ENCODE measurements around the gene FOXB2. TPM values are rescaled to one million over a fixed set of nuclear protein-coding genes. Genes with fewer than 3 reads are reported as not detected.

Gene FOXB2
- total and polyA plus RNA-seq, 2 of the 8 experiments (the other 6 are each of a cell fraction or from before 2014, with no cell fraction given): 0.15 to 0.22 TPM

- peaks cover 81 to 99% (median 98%) of the 10 kb centered on the region in 4 experiments for H3K27me3 ChIP-seq (replicated peaks in 1 of 4; ENCODE audit: control insufficient read depth in 3 of 4, extremely low read depth in 1 of 4, insufficient read depth in 3 of 4, low read length in 3 of 4)
- H2BK15ac ChIP-seq (ENCODE audit: low read length): no peak overlapping the region
- H3K27ac ChIP-seq (ENCODE audit: low read depth, low read length): no peak overlapping the region
- ChIA-PET POLR2A (ENCODE audit: partially characterized antibody) (interaction anchor here (1.0 kb wide), 2 partner anchors 54 to 158 kb away, joined by 3 to 4 read pairs; partner anchors contain the start of gene VPS13A), CTCF (ENCODE audit: partially characterized antibody) (interaction anchor here (1.0 to 1.5 kb wide), 5 partner anchors 8 to 197 kb away, joined by 3 to 10 read pairs (median 3); no protein-coding TSS in a partner anchor)
- H2BK120ac ChIP-seq (replicated peaks; ENCODE audit: low read depth, low read length): peak overlapping the region; percentile 37
- H3K4me3 ChIP-seq (ENCODE audit: extremely low read depth in 1 of 4, insufficient read depth in 2 of 4, low read depth in 3 of 4, low read length in 4 of 4): peak overlapping the region; percentile 33 to 65 (median 56)
- H3K23ac ChIP-seq (ENCODE audit: insufficient read length): no peak overlapping the region
- no peak overlapping the region for H3K56ac ChIP-seq (replicated peaks; ENCODE audit: insufficient read length, low read depth, low read length)
- no peak overlapping the region for H3K18ac ChIP-seq (ENCODE audit: extremely low read depth, low read length)
- H3K79me1 ChIP-seq (ENCODE audit: low read depth, low read length): no peaks in the 10 kb centered on the region
- peak; percentile 30 for TF ChIP-seq ASH2L (IDR thresholded peaks at IDR 0.05; ENCODE audit: low read length)
- no peak for TF ChIP-seq SAP30 (IDR thresholded peaks at IDR 0.05; ENCODE audit: insufficient read depth, insufficient replicate concordance, low read length)
- peak overlapping the region; percentile 69 for H4K91ac ChIP-seq (replicated peaks; ENCODE audit: insufficient read length, low read length)
- H3K36me3 ChIP-seq (ENCODE audit: control insufficient read depth in 2 of 4, insufficient read depth in 4 of 4, low read length in 3 of 4): peaks cover 0 to 9% (median 0%) of the 10 kb centered on the region in 4 experiments; a peak in 1 of 8 replicates
- H3K4me1 ChIP-seq (replicated peaks in 1 of 4; ENCODE audit: control insufficient read depth in 3 of 4, insufficient read depth in 4 of 4, low read length in 3 of 4): peaks cover 16 to 56% (median 36%) of the 10 kb centered on the region in 4 experiments
- no peak overlapping the region for H2AK5ac ChIP-seq (ENCODE audit: low read depth, low read length)
- no peak overlapping the region for H4K5ac ChIP-seq (ENCODE audit: insufficient read length, low read depth, low read length)
- H2BK20ac ChIP-seq (ENCODE audit: low read length): peak overlapping the region; percentile 98; the same call in 1 of the 2 replicates
- DNase-seq (ENCODE audit: low read depth in 1 of 2, low spot score in 2 of 2) (peak in 1 of 2 experiments; percentile 81), FAIRE-seq (no peak)
- H3K79me2 ChIP-seq (ENCODE audit: control insufficient read depth in 1 of 2, insufficient read depth in 2 of 2, low read length in 2 of 2): no peaks in the 10 kb centered on the region
- H2BK12ac ChIP-seq (ENCODE audit: low read depth, low read length): 0 out of 2 replicates have a peak overlapping the region, but pooled peaks have one; percentile 87
- peak overlapping the region; percentile 52; the same call in 1 of the 2 replicates for H2BK5ac ChIP-seq (ENCODE audit: low read depth, low read length)
- peak overlapping the region; percentile 74; the same call in 1 of the 2 replicates for H2AFZ ChIP-seq (ENCODE audit: low read length)
- no peak overlapping the region for H3K9ac ChIP-seq (replicated peaks in 1 of 4; ENCODE audit: extremely low read depth in 1 of 4, low read depth in 3 of 4, low read length in 3 of 4)
- WGBS, 2 experiments (ENCODE audit: extremely low coverage in 1 of 2, insufficient coverage in 1 of 2, insufficient read length in 1 of 2, insufficient replicate concordance in 2 of 2, low coverage in 1 of 2, low lambda C conversion rate in 2 of 2, missing lambda C conversion rate in 1 of 2): 4% methylated on average over 12 of the region's 12 CpGs; no CpG with 5 or more reads in 1 of the 2 experiments
- peaks cover 46% of the 10 kb centered on the region for H3K23me2 ChIP-seq (ENCODE audit: low read depth, low read length)
- H3K9me3 ChIP-seq (ENCODE audit: insufficient read depth in 2 of 2, low read depth in 1 of 2, low read length in 1 of 2): no peaks in the 10 kb centered on the region; a peak in 1 of 4 replicates
- peak overlapping the region; percentile 83; the same call in 1 of the 2 replicates for H4K8ac ChIP-seq (ENCODE audit: extremely low read depth, insufficient read depth, low read length)
- H3K4me2 ChIP-seq (ENCODE audit: insufficient read depth in 1 of 2, low read depth in 2 of 2, low read length in 2 of 2): peak overlapping the region; percentile 90 to 94
- no peak overlapping the region for H3K14ac ChIP-seq (ENCODE audit: insufficient read length)
- H4K20me1 ChIP-seq (replicated peaks in 1 of 2; ENCODE audit: control insufficient read depth in 1 of 2, insufficient read depth in 2 of 2, low read length in 2 of 2): peaks cover 2 to 3% of the 10 kb centered on the region in 2 experiments
- H3K4ac ChIP-seq (replicated peaks; ENCODE audit: insufficient read length, low read depth, low read length): no peak overlapping the region
Observed at GRCh38 chr9:77018969-77019235, 553 bp upstream of the FOXB2 start.

All from H1 (cell line).